Gastroesophageal sphincter (tissue), 4 donors: Measurements from ENCODE around the gene FNBP1. TPM values are rescaled to one million over a fixed set of nuclear protein-coding genes. Genes with fewer than 3 reads are reported as not detected.
A peak's percentile ranks its signal among the peaks of the same experiment; 100 is the strongest.
"Not testable (repeated sequence)": the region's sequence is repeated elsewhere in the genome, so short reads cannot be mapped to it uniquely, and the experiment has no call there.

Experiments used
- ATAC-seq: fragments of 150-250 bp; one replicate; pipeline ENCODE4 v1.9.1; 2016; ENCODE audit warnings: mild to moderate bottlenecking, moderate library complexity
- H3K27ac ChIP-seq, 4 donors: fragments of 200-600 bp; sonication (generic) in 3 of 4; 1 replicate in 3 of 4; 2 replicates in 1 of 4; pipeline ENCODE4 v1.5.1; 2016 to 2019
- H3K27me3 ChIP-seq: fragments of 200-600 bp; sonication (generic); one replicate; pipeline ENCODE4 v1.5.1; 2019
- H3K36me3 ChIP-seq, 2 donors: fragments of 200-600 bp; sonication (generic); one replicate each; pipeline ENCODE4 v1.5.1; 2019; ENCODE audit warnings: control low read depth in 1 of 2
- H3K4me1 ChIP-seq, 3 donors: fragments of 200-600 bp; sonication (generic); 1 replicate in 2 of 3; 2 replicates in 1 of 3; pipeline ENCODE4 v1.5.1; 2016 to 2019; ENCODE audit warnings: control low read depth in 2 of 3
- H3K4me3 ChIP-seq, 2 donors: fragments of 200-600 bp; sonication (generic); one replicate each; pipeline ENCODE4 v1.5.1; 2019; ENCODE audit warnings: mild to moderate bottlenecking in 1 of 2, moderate library complexity in 1 of 2
- H3K9me3 ChIP-seq, 3 donors: fragments of 200-600 bp; sonication (generic); one replicate each; pipeline ENCODE4 v1.5.1; 2017 to 2019; ENCODE audit warnings: control low read depth in 2 of 3
- CTCF ChIP-seq, 4 experiments: fragments of 200-600 bp in 2 of 4; fragments of 450-650 bp in 2 of 4; sonication (generic) in 1 of 4; IDR thresholded peaks; one replicate each; pipeline ENCODE4 v1.5.1; 2017 to 2019; ENCODE audit warnings: antibody characterized with exemption in 4 of 4, mild to moderate bottlenecking in 2 of 4, moderate library complexity in 2 of 4
- EP300 ChIP-seq: sonication (generic); formaldehyde crosslinking; IDR thresholded peaks from one replicate; pipeline ENCODE4 v1.6.1; 2017; ENCODE audit warnings: antibody characterized with exemption, mild to moderate bottlenecking
- POLR2A ChIP-seq, 2 donors: fragments of 450-650 bp; IDR thresholded peaks; one replicate each; pipeline ENCODE4 v1.6.1; 2017; ENCODE audit warnings: antibody characterized with exemption in 2 of 2, mild to moderate bottlenecking in 2 of 2, moderate library complexity in 1 of 2
- POLR2AphosphoS5 ChIP-seq: sonication (generic); formaldehyde crosslinking; IDR thresholded peaks from one replicate; pipeline ENCODE4 v1.6.1; 2017; ENCODE audit warnings: antibody characterized with exemption
- WGBS, 2 donors: methylation state at CpG; one replicate each; pipeline ENCODE4 v1.1.5; 2018; ENCODE audit warnings: low coverage in 1 of 2; 5-methylcytosine and 5-hydroxymethylcytosine counted together
- total RNA-seq, 4 donors: library from RNA; depleted of rRNA; stranded (reverse); fragments of >200 nt; gene quantifications; one replicate each; pipeline ENCODE4 v1.1.0, GENCODE V29; 2016

The FNBP1 gene
- total RNA-seq, 4 donors from 2014 or later: 119 to 343 (median 188) TPM

GRCh38 chr9:129988607-129989361, 54.2 kb downstream of the FNBP1 start:
- Histone ChIP-seq H3K9me3 (no peaks in the 10 kb centered on the region), H3K4me3 (no peak overlapping the region), H3K27me3 (no peaks in the 10 kb centered on the region), H3K36me3 (peaks cover 0 to 8% of the 10 kb centered on the region in 2 donors), H3K27ac (peak overlapping the region in 3 of 4 donors; percentile 47 to 85 (median 76)), H3K4me1 (peaks cover 2 to 71% (median 10%) of the 10 kb centered on the region in 3 donors)
- no peak for TF ChIP-seq CTCF (IDR thresholded peaks at IDR 0.05)
- WGBS, 2 donors: 48 to 54% methylated on average over 6 to 9 of the region's 9 CpGs
- no peak for ATAC-seq

- no peaks in the 10 kb centered on the region for H3K9me3 ChIP-seq
- no peaks in the 10 kb centered on the region for H3K27me3 ChIP-seq
- H3K36me3 ChIP-seq: peaks cover 0 to 6% of the 10 kb centered on the region in 2 donors
- WGBS, 2 donors: 88 to 92% methylated on average over 1 of the region's 1 CpG
- H3K27ac ChIP-seq: peak overlapping the region in 2 of 4 donors; percentile 76 to 85
- ATAC-seq: no peak
- H3K4me3 ChIP-seq: no peak overlapping the region
- TF ChIP-seq POLR2A (IDR thresholded peaks at IDR 0.05) (no peak), POLR2AphosphoS5 (no peak), CTCF (IDR thresholded peaks at IDR 0.05) (no peak), EP300 (no peak)
- peaks cover 2 to 75% (median 10%) of the 10 kb centered on the region in 3 donors for H3K4me1 ChIP-seq
Observed at GRCh38 chr9:129987941-129988340, 55.0 kb downstream of the FNBP1 start.

- Histone ChIP-seq H3K27ac (peak overlapping the region in 3 of 4 donors; percentile 35 to 85 (median 76)), H3K4me1 (peaks cover 2 to 78% (median 10%) of the 10 kb centered on the region in 3 donors), H3K4me3 (no peak overlapping the region), H3K9me3 (no peaks in the 10 kb centered on the region), H3K36me3 (peaks cover 0 to 6% of the 10 kb centered on the region in 2 donors), H3K27me3 (no peaks in the 10 kb centered on the region)
- ATAC-seq: no peak
- WGBS, 2 donors: 40 to 42% methylated on average over 8 of the region's 8 CpGs
- no peak for TF ChIP-seq POLR2A (IDR thresholded peaks at IDR 0.05)
- TF ChIP-seq EP300: no peak
- no peak for TF ChIP-seq CTCF (IDR thresholded peaks at IDR 0.05)
- TF ChIP-seq POLR2AphosphoS5: no peak
Observed at GRCh38 chr9:129987047-129987446, 55.9 kb downstream of the FNBP1 start.

GRCh38 chr9:129984589-129984988, 58.4 kb downstream of the FNBP1 start:
- Histone ChIP-seq H3K27ac (peak overlapping the region; percentile 43 to 85 (median 73)), H3K4me1 (peaks cover 0 to 74% (median under 1%) of the 10 kb centered on the region in 3 donors)
- H3K36me3 ChIP-seq, ATAC-seq, H3K9me3 ChIP-seq, H3K27me3 ChIP-seq, H3K4me3 ChIP-seq: not testable (repeated sequence)
- 81% methylated on average over 6 of the region's 9 CpGs; no CpG with 5 or more reads in 1 of the 2 donors for WGBS, 2 donors

- peaks cover 0 to 74% (median 0%) of the 10 kb centered on the region in 3 donors for H3K4me1 ChIP-seq
- no peaks in the 10 kb centered on the region for H3K9me3 ChIP-seq
- H3K27me3 ChIP-seq: no peaks in the 10 kb centered on the region
- peak overlapping the region; percentile 21 to 85 (median 70) for H3K27ac ChIP-seq
- no peak overlapping the region for H3K4me3 ChIP-seq
- ATAC-seq: peak; percentile 57
- WGBS, 2 donors: 35 to 36% methylated on average over 2 of the region's 2 CpGs
- TF ChIP-seq EP300 (no peak), POLR2AphosphoS5 (no peak), CTCF (IDR thresholded peaks at IDR 0.05) (no peak), POLR2A (IDR thresholded peaks at IDR 0.05) (no peak)
- peaks cover 0 to 2% of the 10 kb centered on the region in 2 donors for H3K36me3 ChIP-seq
Observed at GRCh38 chr9:129983891-129984290, 59.1 kb downstream of the FNBP1 start.
